ENCODE measurements around the gene NME5.
"Not testable (repeated sequence)": the region's sequence is repeated elsewhere in the genome, so short reads cannot be mapped to it uniquely, and the experiment has no call there.

NME5 gene, protein sequence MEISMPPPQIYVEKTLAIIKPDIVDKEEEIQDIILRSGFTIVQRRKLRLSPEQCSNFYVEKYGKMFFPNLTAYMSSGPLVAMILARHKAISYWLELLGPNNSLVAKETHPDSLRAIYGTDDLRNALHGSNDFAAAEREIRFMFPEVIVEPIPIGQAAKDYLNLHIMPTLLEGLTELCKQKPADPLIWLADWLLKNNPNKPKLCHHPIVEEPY

GRCh38 chr5:138138949-138139780 is at the start of gene NME5:
Gene NME5, minus strand, starts transcription at chr5:138139428. Its CDS starts 648 bp downstream, at chr5:138138780.
- DNase-seq, result peak; percentile 96

GRCh38 chr5:138188626-138189025 is 49.4 kb upstream of the NME5 start:
- no peak for DNase-seq

DNA sequence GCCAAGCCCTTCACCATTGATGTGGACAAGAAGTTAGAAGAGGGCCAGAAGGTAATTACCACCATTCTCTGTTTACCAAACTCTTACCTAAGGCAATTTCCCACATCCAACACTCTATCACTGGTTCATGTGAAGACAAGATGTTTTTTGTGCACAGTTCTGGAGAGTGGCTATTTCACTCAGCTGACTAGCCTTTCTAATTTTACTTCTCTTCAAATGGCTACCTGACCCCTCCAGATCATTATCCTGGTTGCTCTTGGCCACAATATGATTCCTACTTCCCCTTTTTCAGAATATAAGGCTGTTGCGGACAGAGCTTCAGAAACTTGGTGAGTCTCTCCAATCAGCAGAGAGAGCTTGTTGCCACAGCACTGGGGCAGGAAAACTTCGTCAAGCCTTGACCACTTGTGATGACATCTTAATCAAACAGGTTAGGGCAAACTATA is 46.8 kb upstream of the NME5 start:
- no peak for DNase-seq

- no peak for DNase-seq
Observed at GRCh38 chr5:138182808-138183207, 43.6 kb upstream of the NME5 start.

- DNase-seq, result no peak
Observed at GRCh38 chr5:138180841-138181240, 41.6 kb upstream of the NME5 start.

DNA sequence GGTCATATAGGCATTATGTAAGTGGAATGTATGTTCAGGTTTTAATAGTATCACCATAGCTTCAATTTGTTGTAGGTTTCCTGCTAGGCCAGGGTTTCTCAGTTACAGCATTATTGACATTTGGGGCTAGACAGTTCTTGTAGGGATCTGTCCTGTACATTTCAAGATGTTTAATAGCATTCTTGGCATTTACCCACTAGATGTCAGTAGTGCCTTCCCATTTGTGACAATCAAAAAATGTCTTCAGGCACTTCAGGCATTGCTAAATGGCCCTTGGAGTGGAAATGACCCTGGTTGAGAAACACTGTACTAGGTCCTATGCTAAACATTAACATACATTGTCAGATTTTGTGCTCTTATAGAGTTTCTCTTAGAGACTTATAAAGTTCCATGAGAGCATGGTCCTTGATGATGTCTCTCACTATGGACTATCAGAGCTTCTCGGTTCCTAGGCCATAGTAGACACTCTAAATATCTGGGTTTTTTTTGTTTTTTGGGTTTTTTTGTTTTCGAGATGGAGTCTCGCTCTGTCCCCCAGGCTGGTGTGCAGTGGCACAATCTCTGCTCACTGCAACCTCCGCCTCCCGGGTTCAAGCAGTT is 41.1 kb upstream of the NME5 start:
- peak; percentile 81 for DNase-seq

DNA sequence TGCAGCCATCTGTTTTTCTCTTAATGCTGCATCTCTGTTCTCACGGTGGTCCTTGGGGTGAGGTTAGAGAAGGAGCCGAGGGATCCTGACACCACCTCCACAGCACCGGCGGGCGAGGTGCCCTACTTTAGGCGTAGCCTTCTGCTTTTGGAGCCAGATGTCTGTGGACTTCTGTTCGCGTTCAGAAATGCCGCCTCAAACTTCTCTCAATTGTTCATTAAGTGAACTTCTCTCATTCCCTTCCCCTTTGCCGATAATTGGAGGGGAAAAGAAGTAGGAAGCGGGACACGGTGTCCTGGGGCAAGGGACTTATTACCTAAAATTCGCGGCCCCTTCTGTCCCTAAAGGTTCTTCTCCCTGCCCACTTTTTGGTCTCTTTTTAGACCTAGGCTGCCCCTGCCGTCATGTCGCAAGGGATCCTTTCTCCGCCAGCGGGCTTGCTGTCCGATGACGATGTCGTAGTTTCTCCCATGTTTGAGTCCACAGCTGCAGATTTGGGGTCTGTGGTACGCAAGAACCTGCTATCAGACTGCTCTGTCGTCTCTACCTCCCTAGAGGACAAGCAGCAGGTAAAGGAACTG is 40.1 kb upstream of the NME5 start:
- peak; percentile 51 for DNase-seq

DNA sequence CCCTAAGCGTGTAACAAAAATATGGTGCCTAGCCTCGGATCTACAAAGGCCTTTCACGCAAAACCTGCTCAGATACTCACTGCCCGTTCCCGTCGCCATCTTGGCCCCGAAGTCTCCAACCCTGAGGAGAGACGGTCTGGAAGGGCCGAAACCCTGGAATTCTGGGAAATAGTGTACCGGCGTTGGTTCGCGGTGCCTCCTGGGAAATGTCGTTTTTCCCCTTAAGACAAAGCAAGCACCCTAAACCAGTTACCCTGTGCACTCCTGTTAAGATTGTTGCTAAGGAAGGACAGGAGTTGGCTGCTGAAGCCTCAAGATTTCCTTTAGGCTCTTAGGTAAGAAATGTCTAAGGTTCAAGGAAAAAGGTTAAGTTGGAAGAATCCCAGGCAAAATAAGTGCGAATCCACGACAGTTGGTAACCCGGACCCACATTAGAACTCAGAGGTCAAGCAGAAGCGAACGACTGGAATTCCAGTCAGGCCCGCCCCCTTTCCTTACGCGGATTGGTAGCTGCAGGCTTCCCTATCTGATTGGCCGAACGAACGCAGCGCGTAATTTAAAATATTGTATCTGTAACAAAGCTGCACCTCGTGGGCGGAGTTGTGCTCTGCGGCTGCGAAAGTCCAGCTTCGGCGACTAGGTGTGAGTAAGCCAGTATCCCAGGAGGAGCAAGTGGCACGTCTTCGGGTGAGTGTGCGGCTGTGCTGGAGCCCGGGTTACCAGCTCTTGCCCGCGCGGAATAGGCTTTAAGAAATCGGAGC is 39.5 kb upstream of the NME5 start, which contains the start of the genes BRD8 and KIF20A:
Gene BRD8, minus strand, starts transcription at position 115 of the 761 bp plus-strand sequence. Its CDS starts 16 bp downstream, at position 99.
Gene KIF20A, plus strand, starts transcription at position 597 of the 761 bp plus-strand sequence. CDS start 569 bp downstream, outside the sequence.
- DNase-seq, result peak; percentile 98

DNA sequence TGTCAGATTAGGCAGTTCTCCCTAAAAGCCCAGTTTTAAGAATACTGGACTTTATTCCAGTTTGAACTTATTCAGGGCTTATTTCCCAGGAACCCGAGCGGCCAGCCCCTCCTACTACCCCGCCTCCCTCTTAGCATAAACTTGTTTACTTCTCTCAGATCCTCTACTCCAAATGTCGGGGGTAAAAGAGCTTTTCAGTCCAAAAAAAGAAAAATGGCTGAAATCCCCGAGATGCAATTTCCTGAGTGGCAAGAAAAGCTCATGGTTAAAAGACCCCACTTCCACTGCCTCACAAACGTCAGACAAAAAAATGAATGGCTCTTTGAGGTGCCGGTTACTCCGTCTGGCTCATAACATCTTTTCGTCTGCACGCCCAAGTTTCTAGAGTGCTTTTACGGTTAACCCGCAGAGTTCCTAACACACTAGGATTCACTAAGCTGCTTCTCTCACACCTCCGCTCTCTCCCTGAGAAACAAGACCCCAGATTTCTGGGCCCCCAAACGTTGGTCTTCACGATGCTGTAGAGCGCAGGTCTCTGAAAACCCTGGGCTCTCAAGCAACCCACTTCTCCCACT is 38.8 kb upstream of the NME5 start:
- DNase-seq, result peak; percentile 61

- DNase-seq, result no peak
Observed at GRCh38 chr5:138170299-138170698, 31.1 kb upstream of the NME5 start.

DNA sequence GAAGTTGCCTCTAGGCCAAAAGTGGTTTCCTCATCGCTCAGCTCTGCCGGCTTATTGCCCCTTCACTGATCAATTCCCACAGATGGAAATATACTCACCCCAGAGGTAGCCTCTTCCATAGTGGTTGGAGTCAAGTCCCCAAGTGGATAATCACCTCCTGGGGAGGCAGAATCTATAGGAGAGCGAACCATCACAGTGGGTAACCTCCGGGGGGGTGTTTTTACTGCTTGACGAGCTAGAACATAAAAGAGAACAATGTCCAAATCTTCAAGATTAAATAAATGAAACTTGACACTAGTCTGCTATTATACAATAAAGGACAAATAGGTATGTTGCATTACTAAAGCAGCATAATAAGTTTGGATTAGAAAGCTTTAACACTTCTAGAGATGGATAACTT is 29.9 kb upstream of the NME5 start:
- DNase-seq, result no peak

- DNase-seq, result no peak
Observed at GRCh38 chr5:138163721-138164120, 24.5 kb upstream of the NME5 start.

- no peak for DNase-seq
Observed at GRCh38 chr5:138160706-138161105, 21.5 kb upstream of the NME5 start.

DNA sequence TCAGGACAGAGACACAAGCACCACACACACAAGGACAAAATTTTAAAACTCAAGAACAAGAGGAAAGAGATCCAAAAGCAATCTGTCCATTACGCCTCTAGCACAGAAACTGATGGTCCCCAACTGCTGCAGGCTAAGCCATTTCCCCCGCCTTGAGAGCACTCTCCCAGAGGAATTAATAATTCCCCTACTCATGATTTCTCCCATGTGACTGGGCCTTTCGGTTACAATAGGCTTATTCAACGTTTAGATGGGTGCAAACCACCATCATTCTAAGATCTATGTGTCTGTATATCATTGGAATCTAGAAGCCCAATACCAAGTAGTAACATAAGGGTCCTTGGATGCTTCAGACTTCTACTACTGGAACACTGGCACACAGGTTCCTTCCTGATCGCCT is 20.4 kb upstream of the NME5 start:
- DNase-seq, result no peak

DNA sequence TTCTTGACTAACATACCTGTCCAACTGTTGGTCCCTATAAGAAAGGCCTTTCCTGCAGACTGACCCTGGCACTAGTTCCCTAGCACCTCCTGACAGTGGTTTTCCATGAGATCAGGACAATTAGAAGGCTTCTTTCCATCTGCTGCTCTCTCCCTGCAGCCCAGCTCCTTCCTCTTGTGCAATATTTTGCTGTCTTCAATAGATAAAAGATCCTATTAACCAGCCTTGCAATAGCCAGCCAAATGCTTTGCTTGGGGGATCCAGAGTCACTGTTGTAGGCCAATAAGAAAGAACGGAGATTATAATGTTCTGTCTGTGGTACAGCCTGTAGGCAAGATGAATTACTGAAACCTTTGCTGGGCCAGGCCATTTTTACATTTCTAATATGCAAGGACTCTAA is 18.4 kb upstream of the NME5 start:
- no peak for DNase-seq

- DNase-seq, result not testable (repeated sequence)
Observed at GRCh38 chr5:138155977-138156376, 16.7 kb upstream of the NME5 start.

DNA sequence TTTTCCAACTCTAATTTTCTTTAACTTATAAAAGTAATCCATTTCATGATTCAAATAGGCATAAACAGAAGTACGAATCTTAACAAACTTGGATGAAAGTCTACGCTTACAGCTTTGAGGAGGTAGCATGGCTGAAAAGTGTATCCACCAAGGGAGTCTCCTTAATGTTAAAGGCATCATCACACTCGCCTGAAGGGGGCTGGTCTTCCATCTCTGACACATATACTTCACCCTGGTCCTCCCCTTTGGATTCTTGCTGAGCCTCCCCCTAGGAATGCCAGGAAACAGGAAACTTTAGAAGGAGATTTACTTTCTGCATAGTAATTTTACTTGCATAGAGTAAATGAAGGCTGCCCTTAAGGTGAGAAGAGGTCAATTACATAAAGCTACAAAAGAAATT is 10.3 kb upstream of the NME5 start:
- DNase-seq, result no peak

DNA sequence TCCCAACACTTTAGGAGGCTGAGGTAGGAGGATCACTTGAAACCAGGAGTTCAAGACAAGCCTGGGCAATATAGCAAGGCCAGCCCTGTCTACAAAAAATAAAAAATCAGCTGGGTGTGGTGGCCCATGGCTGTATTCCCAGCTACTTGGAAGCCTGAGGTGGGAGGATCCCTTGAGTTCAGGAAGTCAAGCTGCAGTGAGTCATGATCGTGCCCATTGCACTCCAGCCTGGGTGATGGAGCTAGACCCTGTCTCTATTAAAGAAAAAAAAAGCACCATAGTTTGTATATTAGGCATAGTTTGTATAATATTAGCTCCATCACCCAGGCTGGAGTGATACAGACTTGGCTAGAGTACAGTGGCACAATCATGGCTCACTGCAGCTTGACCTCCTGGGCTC is 9.6 kb upstream of the NME5 start:
- DNase-seq, result peak; percentile 47

DNA sequence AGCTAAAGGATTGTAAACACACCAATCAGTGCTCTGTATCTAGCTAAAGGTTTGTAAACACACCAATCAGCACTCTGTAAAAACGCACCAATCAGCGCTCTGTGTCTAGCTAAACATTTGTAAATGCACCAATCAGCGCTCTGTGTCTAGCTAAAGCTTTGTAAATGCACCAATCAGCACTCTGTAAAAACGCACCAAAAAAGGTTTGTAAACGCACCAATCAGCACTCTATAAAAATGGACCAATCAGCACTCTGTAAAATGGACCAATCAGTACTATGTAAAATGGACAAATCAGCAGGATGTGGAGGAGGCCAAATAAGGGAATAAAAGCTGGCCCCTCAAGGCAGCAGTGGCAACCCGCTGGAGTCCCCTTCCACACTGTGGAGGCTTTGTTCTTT is 4.3 kb upstream of the NME5 start:
- DNase-seq, result not testable (repeated sequence)

DNA sequence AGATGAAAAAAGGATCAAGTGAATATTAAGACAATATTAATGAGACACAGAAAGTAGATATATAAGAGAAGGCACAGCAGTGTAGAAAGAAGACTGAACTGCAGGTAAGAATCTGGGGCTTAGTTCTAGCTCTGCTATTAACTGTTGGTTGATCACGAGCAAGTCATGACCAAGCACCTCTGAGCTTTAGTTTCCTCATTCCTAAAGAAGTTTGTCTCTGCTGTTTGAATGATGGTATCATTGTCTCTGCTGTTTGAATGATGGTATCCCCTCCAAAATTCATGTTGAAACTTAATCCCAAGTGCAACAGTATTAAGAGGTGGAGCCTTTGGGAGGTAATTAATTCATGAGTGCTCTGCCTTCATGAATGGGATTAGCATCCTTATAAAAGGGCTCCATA is 2.5 kb upstream of the NME5 start:
- DNase-seq, result no peak

DNA sequence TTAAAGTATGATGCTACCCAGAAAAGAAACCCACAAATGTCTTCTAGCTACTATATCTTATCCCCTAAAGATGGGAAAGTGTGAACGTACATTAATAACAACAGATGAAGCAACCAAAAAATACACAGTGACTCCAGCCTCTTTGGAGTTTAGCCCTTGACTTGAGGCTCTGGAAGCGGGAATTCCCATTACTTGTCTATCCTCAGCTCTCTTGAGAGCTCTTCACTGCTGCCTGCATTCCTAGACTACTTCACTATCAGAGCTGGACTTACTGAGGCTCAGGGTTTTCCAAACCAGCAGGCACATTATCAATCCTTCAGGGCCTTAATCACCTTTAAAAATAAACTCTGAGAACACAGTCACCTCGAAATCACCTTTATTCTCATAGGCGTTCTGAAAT is 1.0 kb upstream of the NME5 start:
- no peak for DNase-seq

DNA sequence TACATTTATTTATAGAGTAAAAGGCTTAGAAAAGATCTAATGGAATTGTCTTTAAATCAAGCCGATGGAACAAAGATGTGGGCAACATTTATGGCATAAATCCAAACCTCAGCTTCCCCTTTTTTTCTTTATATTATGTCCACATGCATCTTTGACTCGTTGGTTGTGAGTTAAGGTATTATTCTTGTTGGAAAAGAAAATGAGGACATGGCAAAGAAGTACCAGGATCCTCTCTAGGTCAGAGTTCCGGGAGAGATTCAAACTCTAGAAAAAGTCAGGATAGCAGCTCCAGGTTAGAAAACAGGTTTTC is 508 bp upstream of the NME5 start:
- DNase-seq, result no peak
